ENCODE data around the gene CRADD. TPM values are rescaled to one million over a fixed set of nuclear protein-coding genes. Genes with fewer than 3 reads are reported as not detected.

CRADD gene
- total RNA-seq, 1 experiment from 2014 or later: 18.3 TPM

GRCh38 chr12:93759512-93760081, 82.4 kb downstream of the CRADD start:
- Histone ChIP-seq H3K27ac (ENCODE audit: low read length) (no peak overlapping the region), H2AFZ (ENCODE audit: low read length) (no peak overlapping the region), H3K4me2 (ENCODE audit: low read depth, low read length, poor library complexity, severe bottlenecking) (no peak overlapping the region), H3K9me3 (ENCODE audit: low read length) (no peaks in the 10 kb centered on the region), H3K4me1 (ENCODE audit: low read length) (peaks cover 12% of the 10 kb centered on the region), H3K36me3 (ENCODE audit: insufficient read depth, low read length) (no peaks in the 10 kb centered on the region), H3K27me3 (ENCODE audit: low read length) (no peaks in the 10 kb centered on the region), H3K4me3 (ENCODE audit: low read length) (no peak overlapping the region), H4K20me1 (ENCODE audit: insufficient read depth, low read depth, low read length) (no peaks in the 10 kb centered on the region), H3K79me2 (ENCODE audit: low read length) (no peaks in the 10 kb centered on the region), H3K9me2 (replicated peaks; ENCODE audit: insufficient read depth, low read length) (no peaks in the 10 kb centered on the region), H3K9ac (ENCODE audit: low read length) (no peak overlapping the region)
- DNase-seq: no peak

GRCh38 chr12:93760275-93760875, 83.2 kb downstream of the CRADD start:
- peaks cover 12% of the 10 kb centered on the region for H3K4me1 ChIP-seq (ENCODE audit: low read length)
- no peak for DNase-seq
- H3K9me3 ChIP-seq (ENCODE audit: low read length): no peaks in the 10 kb centered on the region
- H3K9ac ChIP-seq (ENCODE audit: low read length): no peak overlapping the region
- no peaks in the 10 kb centered on the region for H3K27me3 ChIP-seq (ENCODE audit: low read length)
- no peaks in the 10 kb centered on the region for H3K9me2 ChIP-seq (replicated peaks; ENCODE audit: insufficient read depth, low read length)
- H2AFZ ChIP-seq (ENCODE audit: low read length): no peak overlapping the region
- no peaks in the 10 kb centered on the region for H3K79me2 ChIP-seq (ENCODE audit: low read length)
- no peaks in the 10 kb centered on the region for H4K20me1 ChIP-seq (ENCODE audit: insufficient read depth, low read depth, low read length)
- no peak overlapping the region for H3K4me3 ChIP-seq (ENCODE audit: low read length)
- H3K4me2 ChIP-seq (ENCODE audit: low read depth, low read length, poor library complexity, severe bottlenecking): no peak overlapping the region
- H3K36me3 ChIP-seq (ENCODE audit: insufficient read depth, low read length): no peaks in the 10 kb centered on the region
- H3K27ac ChIP-seq (ENCODE audit: low read length): no peak overlapping the region

- Histone ChIP-seq H2AFZ (ENCODE audit: low read length) (no peak overlapping the region), H3K9me2 (replicated peaks; ENCODE audit: insufficient read depth, low read length) (no peaks in the 10 kb centered on the region)
- DNase-seq: no peak
Observed at GRCh38 chr12:93762059-93762719, 85.0 kb downstream of the CRADD start.

GRCh38 chr12:93762912-93763553, 85.9 kb downstream of the CRADD start:
- Histone ChIP-seq H2AFZ (ENCODE audit: low read length) (no peak overlapping the region), H4K20me1 (ENCODE audit: insufficient read depth, low read depth, low read length) (no peaks in the 10 kb centered on the region), H3K9me2 (replicated peaks; ENCODE audit: insufficient read depth, low read length) (no peaks in the 10 kb centered on the region), H3K4me2 (ENCODE audit: low read depth, low read length, poor library complexity, severe bottlenecking) (no peak overlapping the region), H3K4me1 (ENCODE audit: low read length) (peaks cover 25% of the 10 kb centered on the region), H3K79me2 (ENCODE audit: low read length) (no peaks in the 10 kb centered on the region), H3K27me3 (ENCODE audit: low read length) (no peaks in the 10 kb centered on the region; the same call in 1 of the 2 replicates), H3K27ac (ENCODE audit: low read length) (no peak overlapping the region), H3K4me3 (ENCODE audit: low read length) (no peak overlapping the region), H3K36me3 (ENCODE audit: insufficient read depth, low read length) (no peaks in the 10 kb centered on the region), H3K9ac (ENCODE audit: low read length) (no peak overlapping the region), H3K9me3 (ENCODE audit: low read length) (no peaks in the 10 kb centered on the region)
- peak; percentile 50 for DNase-seq

More at GRCh38 chr12:93762059-93762719, 85.0 kb downstream of the CRADD start:
- no peak overlapping the region for H3K4me3 ChIP-seq (ENCODE audit: low read length)
- H3K4me1 ChIP-seq (ENCODE audit: low read length): peaks cover 17% of the 10 kb centered on the region
- H3K9me3 ChIP-seq (ENCODE audit: low read length): no peaks in the 10 kb centered on the region
- H4K20me1 ChIP-seq (ENCODE audit: insufficient read depth, low read depth, low read length): no peaks in the 10 kb centered on the region
- no peaks in the 10 kb centered on the region for H3K36me3 ChIP-seq (ENCODE audit: insufficient read depth, low read length)
- H3K27ac ChIP-seq (ENCODE audit: low read length): no peak overlapping the region
- no peaks in the 10 kb centered on the region; the same call in 1 of the 2 replicates for H3K27me3 ChIP-seq (ENCODE audit: low read length)
- no peaks in the 10 kb centered on the region for H3K79me2 ChIP-seq (ENCODE audit: low read length)
- H3K4me2 ChIP-seq (ENCODE audit: low read depth, low read length, poor library complexity, severe bottlenecking): no peak overlapping the region
- no peak overlapping the region for H3K9ac ChIP-seq (ENCODE audit: low read length)

GRCh38 chr12:93763746-93764147, 86.6 kb downstream of the CRADD start:
- no peaks in the 10 kb centered on the region for H3K36me3 ChIP-seq (ENCODE audit: insufficient read depth, low read length)
- no peaks in the 10 kb centered on the region for H3K9me2 ChIP-seq (replicated peaks; ENCODE audit: insufficient read depth, low read length)
- H3K4me2 ChIP-seq (ENCODE audit: low read depth, low read length, poor library complexity, severe bottlenecking): no peak overlapping the region
- H3K27ac ChIP-seq (ENCODE audit: low read length): no peak overlapping the region
- H3K4me1 ChIP-seq (ENCODE audit: low read length): peaks cover 30% of the 10 kb centered on the region
- no peak overlapping the region for H2AFZ ChIP-seq (ENCODE audit: low read length)
- no peak for DNase-seq
- no peaks in the 10 kb centered on the region for H3K9me3 ChIP-seq (ENCODE audit: low read length)
- no peak overlapping the region for H3K4me3 ChIP-seq (ENCODE audit: low read length)
- H3K27me3 ChIP-seq (ENCODE audit: low read length): no peaks in the 10 kb centered on the region; the same call in 1 of the 2 replicates
- H3K9ac ChIP-seq (ENCODE audit: low read length): no peak overlapping the region
- H3K79me2 ChIP-seq (ENCODE audit: low read length): no peaks in the 10 kb centered on the region
- H4K20me1 ChIP-seq (ENCODE audit: insufficient read depth, low read depth, low read length): no peaks in the 10 kb centered on the region

- DNase-seq: no peak
- Histone ChIP-seq H3K9me2 (replicated peaks; ENCODE audit: insufficient read depth, low read length) (no peaks in the 10 kb centered on the region), H3K9ac (ENCODE audit: low read length) (no peak overlapping the region), H3K27me3 (ENCODE audit: low read length) (no peaks in the 10 kb centered on the region; the same call in 1 of the 2 replicates), H3K27ac (ENCODE audit: low read length) (no peak overlapping the region), H4K20me1 (ENCODE audit: insufficient read depth, low read depth, low read length) (no peaks in the 10 kb centered on the region), H3K4me2 (ENCODE audit: low read depth, low read length, poor library complexity, severe bottlenecking) (no peak overlapping the region), H3K4me3 (ENCODE audit: low read length) (no peak overlapping the region), H3K4me1 (ENCODE audit: low read length) (peaks cover 21% of the 10 kb centered on the region), H2AFZ (ENCODE audit: low read length) (no peak overlapping the region), H3K79me2 (ENCODE audit: low read length) (no peaks in the 10 kb centered on the region), H3K36me3 (ENCODE audit: insufficient read depth, low read length) (no peaks in the 10 kb centered on the region), H3K9me3 (ENCODE audit: low read length) (no peaks in the 10 kb centered on the region)
Observed at GRCh38 chr12:93766371-93766770, 89.2 kb downstream of the CRADD start.

GRCh38 chr12:93766796-93767523, 89.8 kb downstream of the CRADD start:
- Histone ChIP-seq H3K9me2 (replicated peaks; ENCODE audit: insufficient read depth, low read length) (no peaks in the 10 kb centered on the region), H3K9ac (ENCODE audit: low read length) (no peak overlapping the region), H3K79me2 (ENCODE audit: low read length) (no peaks in the 10 kb centered on the region), H3K4me1 (ENCODE audit: low read length) (peaks cover 21% of the 10 kb centered on the region), H3K36me3 (ENCODE audit: insufficient read depth, low read length) (no peaks in the 10 kb centered on the region), H3K27ac (ENCODE audit: low read length) (no peak overlapping the region), H4K20me1 (ENCODE audit: insufficient read depth, low read depth, low read length) (no peaks in the 10 kb centered on the region), H3K4me2 (ENCODE audit: low read depth, low read length, poor library complexity, severe bottlenecking) (no peak overlapping the region), H3K27me3 (ENCODE audit: low read length) (no peaks in the 10 kb centered on the region; the same call in 1 of the 2 replicates), H3K4me3 (ENCODE audit: low read length) (no peak overlapping the region), H2AFZ (ENCODE audit: low read length) (no peak overlapping the region), H3K9me3 (ENCODE audit: low read length) (no peaks in the 10 kb centered on the region)
- peak; percentile 61 for DNase-seq

- H3K4me1 ChIP-seq (ENCODE audit: low read length): peaks cover 27% of the 10 kb centered on the region
- no peak overlapping the region for H3K27ac ChIP-seq (ENCODE audit: low read length)
- no peak overlapping the region for H2AFZ ChIP-seq (ENCODE audit: low read length)
- H3K27me3 ChIP-seq (ENCODE audit: low read length): no peaks in the 10 kb centered on the region; the same call in 1 of the 2 replicates
- no peaks in the 10 kb centered on the region for H3K36me3 ChIP-seq (ENCODE audit: insufficient read depth, low read length)
- H3K9me3 ChIP-seq (ENCODE audit: low read length): no peaks in the 10 kb centered on the region
- H3K9me2 ChIP-seq (replicated peaks; ENCODE audit: insufficient read depth, low read length): no peaks in the 10 kb centered on the region
- H3K4me2 ChIP-seq (ENCODE audit: low read depth, low read length, poor library complexity, severe bottlenecking): no peak overlapping the region
- H3K9ac ChIP-seq (ENCODE audit: low read length): no peak overlapping the region
- no peaks in the 10 kb centered on the region for H4K20me1 ChIP-seq (ENCODE audit: insufficient read depth, low read depth, low read length)
- no peaks in the 10 kb centered on the region for H3K79me2 ChIP-seq (ENCODE audit: low read length)
- DNase-seq: no peak
- H3K4me3 ChIP-seq (ENCODE audit: low read length): no peak overlapping the region
Observed at GRCh38 chr12:93767524-93767863, 90.3 kb downstream of the CRADD start.

All from Karpas-422 (cell line).